M059J (cell line): ENCODE measurements around the gene CPEB1. TPM values are rescaled to one million over a fixed set of nuclear protein-coding genes. Genes with fewer than 3 reads are reported as not detected.
"Not testable (repeated sequence)": the region's sequence is repeated elsewhere in the genome, so short reads cannot be mapped to it uniquely, and the experiment has no call there.

ENCODE experiments used
- DNase-seq: peaks from one replicate; pipeline ENCODE4 v3.0.0-alpha.2; 2012; ENCODE audit warnings: low read depth
- total RNA-seq: library from RNA; depleted of rRNA; stranded (reverse); fragments of >200 nt; shearing (Covaris generic); gene quantifications from 2 replicates; pipeline ENCODE4 v1.2.3, GENCODE V29; 2014

The CPEB1 gene
- total RNA-seq, 1 experiment from 2014 or later = 2.1 TPM

DNA sequence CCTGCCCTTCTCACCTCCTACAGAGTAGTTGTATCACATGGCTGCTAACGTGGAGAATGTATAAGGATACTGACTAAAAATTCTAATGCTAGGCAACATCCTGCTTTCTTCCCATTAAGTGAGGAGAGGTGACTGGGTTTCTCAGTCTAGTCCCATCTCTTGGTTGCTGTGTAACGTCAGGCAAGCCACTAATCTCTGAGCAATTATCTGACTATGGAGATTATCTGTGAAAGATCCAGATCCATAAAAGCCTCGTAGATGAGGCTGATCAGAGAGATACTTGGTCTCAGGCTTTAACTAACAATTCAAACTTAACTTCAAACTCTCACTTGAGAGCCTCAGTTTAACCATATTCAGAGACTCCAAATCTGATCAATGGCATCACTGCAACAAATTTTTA is 102.2 kb downstream of the CPEB1 start:
- DNase-seq = no peak

DNA sequence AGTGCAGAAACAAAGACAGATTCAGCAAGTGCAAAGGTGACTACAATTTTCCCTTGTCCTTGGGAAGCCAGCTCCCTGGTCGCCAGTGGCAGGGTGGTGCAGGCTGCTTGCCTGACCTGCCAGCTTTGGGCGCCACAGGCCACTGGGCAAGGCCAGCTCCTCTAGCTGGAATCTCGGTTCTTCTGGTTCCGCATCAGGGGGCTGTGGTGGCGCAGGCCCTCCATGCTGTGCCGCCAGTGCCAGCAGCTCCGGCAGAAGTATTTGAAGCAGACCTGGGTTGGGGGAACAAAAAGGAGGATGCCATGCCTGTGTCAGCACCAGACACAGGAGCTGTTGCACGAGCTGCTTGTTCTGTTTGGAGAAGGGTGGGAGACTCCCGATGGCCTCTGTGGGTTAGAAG is 102.7 kb downstream of the CPEB1 start:
- DNase-seq = no peak

DNA sequence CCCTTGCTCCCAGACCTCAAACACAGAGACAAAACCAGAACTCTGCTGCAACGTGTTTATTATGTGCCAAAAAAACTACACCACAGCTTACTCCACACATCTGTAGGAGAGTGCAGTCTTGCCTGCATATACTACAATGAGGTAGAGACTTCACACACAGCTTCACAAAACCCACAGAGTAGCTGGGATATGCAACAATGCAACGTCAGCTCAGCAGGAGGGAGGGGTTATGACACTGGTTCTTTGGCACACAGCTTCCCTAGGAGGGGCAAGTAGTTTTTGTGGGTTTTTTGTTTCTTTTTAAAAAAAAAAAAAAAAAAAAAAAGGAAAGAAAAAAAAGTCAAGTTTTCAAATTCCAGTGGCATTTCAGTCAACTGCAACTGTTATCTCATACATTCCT is 104.0 kb downstream of the CPEB1 start:
- DNase-seq = peak; percentile 40

DNA sequence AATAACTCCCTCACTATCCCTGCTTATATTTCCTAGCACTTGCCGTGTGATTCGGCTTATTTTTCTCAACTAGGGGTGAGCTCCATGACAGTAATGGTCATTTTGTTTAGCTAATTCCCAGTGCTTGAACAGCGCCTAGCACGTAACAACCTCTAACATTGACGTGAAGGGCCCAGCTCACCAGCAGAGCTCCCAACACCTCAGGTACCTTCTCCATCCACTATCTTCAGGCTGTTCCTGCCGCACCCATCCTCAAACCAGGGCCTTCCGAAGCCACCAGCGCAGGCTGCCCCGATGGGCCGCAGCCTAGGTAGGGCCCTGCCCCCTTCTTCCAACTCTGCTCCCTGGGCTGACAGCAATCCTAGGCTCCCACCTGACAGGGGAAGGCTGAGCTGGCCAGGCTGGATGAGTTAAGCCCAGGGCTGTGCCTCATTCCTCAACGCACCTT is 106.2 kb downstream of the CPEB1 start:
- no peak for DNase-seq

DNA sequence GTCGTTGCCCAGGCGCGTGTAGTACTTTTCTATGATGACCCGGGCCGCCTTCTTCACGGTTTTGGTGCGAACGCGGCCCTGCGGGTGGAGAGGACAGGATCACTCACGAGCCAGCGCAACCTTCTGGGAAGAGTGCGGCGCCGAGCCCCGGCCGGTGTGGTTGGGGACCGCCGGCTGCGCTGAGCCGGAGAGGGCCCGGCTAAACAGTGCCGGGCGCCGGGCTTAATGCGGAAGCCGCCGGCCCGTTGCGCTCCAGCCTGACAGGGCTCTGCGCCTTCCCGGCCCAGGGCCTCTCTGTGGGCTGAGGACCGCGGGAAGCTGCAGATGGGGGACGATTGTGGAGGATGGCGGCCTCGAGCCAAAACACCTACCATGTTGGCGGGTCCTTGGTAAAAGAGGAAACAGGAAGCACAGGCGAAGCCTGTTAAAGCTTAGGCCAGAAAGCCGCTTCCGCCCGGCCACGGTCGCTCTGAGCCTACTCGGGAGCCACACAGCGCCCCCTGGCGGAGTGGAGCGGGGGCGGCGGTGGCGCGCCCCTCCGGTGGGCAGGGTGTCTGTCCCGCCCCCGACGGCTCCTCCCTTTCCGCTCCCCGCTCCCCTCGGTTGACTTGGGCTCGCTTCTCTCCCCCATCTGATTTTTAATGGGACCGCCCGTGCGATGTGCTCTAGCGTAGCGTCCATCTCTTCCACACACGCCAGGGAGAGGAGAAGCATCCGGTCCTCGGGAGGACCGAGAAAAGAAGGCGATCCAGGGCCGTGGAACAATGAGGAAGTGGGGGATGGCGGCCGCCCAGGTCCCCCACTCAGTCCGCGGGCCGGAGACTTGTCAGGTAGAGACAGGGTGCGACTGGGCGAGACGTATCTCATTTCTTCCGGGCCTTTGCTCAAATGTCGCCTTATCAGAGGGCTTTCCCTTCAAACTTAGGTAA is 106.8 kb downstream of the CPEB1 start, which contains the start of gene RPS17:
RPS17 (minus strand) TSS at position 403 of the 929 bp plus-strand sequence; CDS start at position 374, 29 bp downstream.
- DNase-seq = peak; percentile 92

DNA sequence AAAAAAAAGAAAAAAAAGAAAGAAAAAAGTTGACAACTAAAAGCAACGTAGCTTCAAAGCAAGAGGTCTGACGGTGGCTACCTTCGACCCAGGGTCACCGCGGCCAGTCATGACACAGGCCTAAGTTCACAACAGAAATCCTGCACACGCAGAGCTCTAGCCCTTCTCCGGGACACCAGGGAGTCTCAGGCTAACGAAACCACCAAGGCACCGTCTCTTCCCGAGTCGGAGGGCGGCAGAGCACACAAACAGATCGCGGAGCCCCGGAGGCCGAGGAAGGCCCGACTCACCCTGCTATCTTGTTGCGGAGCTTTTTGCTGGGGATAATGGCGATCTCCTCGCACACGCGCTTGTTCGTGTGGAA is 107.5 kb downstream of the CPEB1 start:
- peak; percentile 23 for DNase-seq

DNA sequence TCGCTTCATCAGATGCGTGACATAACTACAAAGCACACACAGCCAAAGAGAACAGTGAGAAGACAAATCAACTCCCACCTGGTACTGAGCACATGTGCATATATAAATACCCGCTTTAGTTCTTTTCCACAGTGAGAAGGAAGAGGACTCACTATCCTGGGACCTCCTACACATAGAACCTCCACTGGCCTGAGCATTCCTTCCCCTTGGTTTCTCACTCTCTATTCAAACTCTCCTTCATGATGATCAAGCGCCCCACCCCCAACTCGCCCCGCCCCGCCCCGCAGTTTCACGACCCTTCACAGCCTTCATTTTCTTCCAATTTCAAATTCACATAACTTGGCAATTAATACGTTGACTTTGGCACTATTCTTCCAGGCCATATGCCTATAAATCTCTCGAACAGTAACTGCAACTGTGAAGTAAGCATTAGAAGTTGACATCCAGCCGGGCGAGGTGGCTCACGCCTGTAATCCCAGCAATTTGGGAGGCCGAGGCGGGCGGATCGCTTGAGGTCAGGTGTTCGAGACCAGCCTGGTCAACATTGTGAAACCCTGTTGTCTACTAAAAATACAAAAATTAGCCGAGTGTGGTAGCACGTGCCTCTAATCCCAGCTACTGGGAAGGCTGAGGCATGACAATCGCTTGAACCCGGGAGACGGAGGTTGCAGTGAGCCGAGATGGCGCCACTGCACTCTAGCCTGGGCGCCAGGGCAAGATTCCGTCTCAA is 108.0 kb downstream of the CPEB1 start:
- no peak for DNase-seq

DNA sequence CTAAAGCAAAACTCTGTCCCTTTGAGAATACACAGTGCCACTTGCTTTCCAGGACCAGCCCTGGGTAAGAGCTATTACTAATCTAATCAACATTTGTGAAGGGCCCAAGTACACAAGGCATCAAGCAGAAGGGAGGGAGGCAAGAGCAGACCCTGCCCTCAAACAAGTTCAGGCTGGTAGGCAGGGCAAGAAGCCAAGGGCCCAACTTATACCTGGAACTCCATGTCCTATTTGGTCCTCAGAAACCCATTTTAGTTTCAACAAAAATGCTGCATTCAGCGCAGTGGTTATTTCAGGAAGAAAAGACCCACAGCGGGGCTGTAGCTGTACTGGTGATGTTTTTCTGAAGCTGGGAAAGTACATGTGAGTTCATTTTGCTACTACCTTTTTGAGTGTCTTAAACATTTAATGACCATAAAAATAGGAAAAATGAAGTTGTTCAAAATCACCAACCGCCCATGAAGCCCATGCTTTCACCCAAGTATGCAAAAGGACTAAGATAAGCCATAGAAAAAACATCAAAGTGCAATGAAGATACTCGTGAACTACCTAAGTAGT is 109.7 kb downstream of the CPEB1 start:
- no peak for DNase-seq

DNA sequence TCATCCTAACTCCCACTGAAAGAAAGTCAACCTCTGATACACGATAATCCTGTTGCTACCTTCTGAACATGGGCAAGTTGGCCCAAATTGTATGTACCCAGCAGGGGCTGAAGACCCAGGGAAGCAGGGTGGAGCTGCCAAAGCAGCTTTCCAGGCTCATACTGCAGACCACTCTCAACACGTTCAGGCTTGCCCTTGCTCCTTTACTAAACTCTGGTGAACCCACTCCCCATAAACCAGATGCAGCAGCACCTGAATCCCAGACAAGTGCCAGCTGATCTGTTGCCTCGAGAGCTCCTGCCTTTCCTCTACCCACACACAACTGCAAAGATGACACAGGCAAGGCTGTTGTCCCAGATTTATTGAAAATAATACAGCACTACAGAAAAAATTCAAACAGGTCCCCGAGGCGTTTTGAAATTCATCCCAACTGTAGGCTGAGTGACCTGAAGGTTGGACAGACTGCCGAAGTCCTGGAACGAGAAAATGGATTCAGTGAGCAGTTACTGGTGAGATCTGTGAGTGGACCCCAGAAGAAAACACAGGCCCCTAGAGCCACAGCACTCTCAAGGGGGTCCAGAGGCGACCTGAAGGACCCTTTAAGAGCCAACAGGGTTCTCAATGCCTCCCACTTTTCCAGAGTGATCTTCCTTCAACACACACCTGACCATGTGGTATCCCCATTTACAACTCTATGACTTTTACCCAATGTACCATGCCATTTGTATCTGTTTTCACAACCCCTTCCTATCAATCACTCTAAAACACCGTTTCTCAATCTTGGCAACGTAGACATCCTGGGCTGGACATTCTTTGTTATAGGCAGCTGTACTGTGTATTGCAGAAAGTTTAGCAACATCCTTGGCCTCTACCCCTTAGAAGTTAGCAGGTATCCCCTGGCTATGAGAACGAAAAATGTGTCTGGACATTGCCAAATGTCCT is 110.5 kb downstream of the CPEB1 start:
- DNase-seq = no peak

DNA sequence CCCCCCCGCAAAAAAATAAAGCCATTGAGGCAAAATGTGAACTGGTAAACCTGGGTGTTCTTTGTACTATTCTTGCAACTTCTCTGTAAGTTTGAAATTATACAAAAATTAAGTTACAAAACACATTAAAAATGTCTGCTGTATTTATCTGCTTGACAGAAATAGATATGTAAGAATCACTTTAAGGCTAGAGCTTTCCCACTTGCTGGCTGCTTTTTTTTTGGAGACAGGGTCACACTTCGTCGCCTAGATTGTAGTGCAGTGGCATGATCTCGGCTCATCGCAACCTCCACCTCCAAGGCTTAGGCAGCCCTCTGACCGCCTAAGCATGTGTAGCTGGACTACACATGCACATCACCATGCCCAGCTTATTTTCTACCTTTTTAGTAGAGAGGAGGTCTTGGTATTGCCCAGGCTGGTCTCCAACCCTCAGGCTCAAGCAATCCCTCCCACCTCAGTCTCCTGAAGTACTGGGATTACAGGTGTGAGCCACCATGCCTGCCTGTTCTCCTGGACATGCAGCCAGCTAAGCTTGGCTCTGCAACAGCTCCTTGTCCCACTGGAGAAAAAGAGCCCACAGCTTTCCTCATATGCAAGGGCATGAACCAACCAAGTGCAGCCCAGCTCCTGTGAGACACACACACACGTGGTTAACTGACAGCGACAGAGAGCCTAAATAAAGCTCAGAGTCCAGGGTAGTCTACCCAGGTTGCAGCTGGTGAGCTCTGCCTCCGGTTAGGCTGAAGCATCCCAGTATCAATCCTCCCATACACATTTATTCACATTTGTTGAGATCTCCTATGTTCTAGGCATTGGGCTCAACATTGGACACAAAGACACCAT is 111.4 kb downstream of the CPEB1 start:
- no peak for DNase-seq

DNA sequence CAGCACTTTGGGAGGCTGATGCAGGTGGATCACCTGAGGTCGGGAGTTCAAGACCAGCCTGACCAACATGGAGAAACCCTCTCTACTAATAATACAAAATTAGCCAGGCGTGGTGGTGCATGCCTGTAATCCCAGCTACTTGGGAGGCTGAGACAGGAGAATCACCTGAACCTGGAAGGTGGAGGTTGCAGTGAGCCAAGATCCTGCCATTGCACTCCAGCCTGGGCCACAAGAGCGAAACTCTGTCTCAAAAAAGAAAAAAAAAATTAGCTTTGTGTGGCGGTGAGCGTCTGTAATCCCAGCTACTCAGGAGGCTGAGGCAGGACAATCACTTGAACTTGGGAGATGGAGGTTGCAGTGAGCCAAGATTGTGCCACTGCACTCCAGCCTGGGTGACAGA is 112.0 kb downstream of the CPEB1 start:
- not testable (repeated sequence) for DNase-seq

DNA sequence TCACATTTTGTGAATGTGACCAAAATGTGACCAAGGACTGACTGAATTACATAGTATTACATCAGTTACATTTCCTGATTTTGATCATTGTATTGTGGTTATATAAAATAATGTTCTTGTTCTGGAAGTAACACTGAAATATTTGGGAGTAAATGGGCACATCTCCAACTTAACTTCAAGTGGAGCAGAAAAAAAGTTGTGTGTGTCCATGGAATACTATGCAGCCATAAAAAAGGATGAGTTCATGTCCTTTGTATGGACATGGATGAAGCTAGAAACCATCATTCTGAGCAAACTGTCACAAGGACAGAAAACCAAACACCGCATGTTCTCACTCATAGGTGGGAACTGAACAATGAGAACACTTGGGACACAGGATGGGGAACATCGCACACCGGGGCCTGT is 112.7 kb downstream of the CPEB1 start:
- DNase-seq = not testable (repeated sequence)

DNA sequence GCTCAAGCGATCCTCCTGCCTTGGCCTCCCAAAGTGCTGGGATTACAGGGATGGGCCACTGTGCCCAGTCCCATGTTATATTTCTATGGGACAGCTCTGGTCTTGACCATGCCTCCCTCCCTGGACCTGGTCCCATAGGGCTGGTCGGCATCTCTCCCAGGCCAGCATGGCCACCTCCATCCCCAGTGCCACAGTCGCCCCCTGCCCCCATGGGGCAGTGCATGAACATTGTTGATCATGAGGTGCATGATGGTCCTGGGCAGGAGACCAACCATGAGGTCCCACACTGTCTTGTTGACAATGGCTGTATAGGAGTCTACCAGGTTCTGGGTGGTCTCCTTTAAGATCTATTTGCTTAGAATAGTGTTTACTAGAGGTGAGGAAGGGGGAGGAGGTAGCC is 113.4 kb downstream of the CPEB1 start:
- no peak for DNase-seq

DNA sequence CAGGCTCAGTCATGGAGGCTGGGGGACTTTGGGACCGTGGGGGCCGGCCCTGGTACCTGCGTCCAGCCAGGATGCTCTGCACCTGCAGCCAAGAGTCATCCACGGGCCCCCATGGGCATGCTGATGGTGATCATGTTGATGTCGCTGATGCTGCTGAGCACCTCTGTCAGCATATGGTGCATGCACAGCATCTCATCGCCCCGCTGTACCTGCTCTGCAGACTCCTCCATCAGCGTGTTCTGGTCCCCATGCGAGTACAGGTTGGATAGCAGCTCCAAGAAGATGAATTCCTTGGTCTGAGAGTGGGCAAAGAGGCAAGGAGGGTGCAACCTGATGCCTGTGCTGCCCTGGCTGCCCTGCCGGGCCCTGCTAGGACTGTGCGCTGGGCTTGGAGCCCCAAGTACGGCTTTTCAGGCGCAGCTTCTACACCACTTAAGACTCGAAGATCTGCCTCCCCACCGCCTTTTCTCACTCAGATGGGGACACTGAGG is 114.1 kb downstream of the CPEB1 start:
- DNase-seq = no peak

DNA sequence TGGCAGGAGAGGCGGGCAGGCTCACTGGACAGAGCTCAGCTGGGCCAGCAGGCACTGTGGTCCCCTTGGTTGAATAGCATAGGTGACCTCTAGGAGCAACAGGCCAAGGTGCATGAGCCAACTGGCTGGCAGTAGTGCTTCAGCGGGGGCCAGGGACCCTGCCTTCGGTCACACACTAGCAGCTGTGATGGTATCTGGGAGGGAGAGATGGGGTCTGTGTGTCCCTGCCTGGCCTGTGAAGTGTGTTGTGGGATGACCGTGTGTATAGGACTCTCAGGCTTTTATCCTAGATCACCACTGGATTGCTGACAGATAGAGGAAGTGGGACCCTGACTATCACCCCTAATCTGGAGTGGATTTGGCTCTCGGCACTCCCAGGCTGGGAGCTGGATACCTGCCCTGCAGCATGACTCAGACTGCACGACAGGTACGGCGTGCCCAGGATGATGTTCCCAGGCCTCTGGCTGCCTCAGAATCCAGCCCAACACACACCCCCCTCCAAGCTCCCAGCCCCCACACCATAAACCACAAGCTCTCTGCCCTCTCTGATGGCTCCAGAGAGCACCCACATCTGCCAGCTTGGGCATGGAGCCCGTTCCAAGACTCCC is 114.7 kb downstream of the CPEB1 start:
- DNase-seq = no peak

DNA sequence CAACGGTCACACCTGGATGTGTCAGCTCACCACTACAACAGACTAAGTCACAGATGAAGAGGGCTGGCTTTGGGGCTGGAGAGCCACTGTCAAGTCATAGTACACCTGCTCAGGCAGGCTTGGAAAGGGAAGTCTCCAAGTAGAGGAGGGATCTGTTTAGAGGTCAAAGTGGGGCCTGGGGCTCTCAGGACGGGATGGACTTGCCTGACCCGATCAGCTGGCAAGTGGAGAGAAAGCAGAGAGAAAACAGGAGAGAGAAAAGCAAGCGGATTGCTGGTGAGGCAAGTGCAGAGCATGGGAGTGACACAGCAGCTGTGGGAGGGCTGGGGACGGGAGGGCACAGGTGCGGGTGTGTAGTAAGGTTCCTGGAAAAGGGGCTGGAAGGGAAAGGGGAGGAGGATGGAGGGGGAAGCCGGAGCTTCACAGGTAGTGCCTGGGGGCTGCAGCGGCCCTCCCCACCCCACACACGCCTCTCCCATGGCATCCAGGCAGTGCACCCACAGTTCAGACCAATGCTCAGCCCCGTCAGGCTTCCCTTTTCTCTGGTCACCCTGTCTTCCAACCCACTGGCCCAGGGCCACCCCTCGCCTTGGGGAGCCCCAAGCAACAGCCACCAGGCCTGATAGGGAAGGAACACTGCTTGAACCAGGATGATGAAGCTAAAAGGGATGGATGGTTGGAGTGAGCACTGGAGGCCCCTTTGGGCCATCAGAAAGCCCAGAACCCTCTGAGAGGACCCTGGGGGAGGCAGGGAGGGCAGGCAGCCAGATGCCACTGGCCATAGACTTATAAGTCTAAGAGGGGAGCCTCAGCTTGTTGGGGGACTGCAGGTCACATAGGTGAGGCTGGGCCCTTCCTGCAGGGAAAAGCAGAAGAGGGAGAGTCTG is 115.4 kb downstream of the CPEB1 start:
- DNase-seq = no peak

DNA sequence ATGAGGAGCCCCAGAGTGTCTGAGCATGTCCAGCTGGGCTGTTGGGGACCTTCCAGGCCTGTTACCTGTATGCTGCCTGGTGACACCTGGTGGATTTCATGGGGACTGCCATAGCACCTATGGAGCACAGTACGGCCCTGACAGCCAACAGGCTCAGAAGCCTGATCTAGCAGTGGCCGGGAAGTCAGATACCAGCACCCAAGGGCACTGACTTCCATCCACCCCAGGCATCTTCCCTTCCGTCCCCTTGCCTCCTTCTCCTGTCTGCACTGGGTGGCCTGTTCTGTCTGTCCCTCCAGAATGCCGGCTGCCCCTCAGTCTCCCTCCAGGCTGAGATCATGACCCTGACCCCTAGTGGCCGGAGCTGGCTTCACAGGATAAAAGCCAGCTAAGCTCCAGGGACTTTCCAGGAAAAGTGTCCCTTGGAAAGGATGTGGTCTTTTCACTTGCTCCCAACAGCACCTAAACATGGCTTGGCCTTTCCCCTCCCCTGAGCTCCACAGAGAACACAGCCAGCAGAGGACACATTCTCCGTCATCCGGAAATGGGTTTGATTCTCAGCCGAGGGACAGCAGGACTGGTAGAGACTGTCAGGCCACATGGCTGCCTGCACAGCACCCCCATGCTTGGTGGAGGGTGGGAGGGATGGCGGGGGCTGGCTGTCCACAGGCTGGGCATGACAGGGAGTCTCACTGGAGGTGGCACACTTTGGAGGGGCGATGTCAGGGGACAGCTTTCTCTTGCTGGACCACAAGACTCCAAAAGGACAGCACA is 116.4 kb downstream of the CPEB1 start:
- DNase-seq = peak; percentile 68

DNA sequence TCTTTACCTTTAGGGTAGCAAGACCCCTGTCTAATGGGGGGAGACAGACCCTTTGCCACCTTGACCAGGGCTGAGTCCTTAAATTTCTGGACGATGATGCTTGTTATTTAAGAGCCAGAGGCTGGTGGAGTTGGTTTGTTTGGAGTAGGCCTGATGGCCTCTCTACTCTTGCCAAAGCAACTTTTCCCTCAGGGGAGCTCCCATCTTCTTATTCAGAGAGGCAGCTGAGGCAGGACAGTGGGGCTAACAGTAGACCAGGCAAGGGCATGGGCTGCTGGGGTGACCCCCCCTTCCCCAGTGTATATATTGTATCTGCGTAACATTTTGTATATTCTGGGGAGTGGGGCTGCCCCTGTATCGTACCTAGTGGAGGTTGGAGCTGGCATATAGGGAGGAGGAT is 117.2 kb downstream of the CPEB1 start:
- no peak for DNase-seq
